ENCODE data around the gene CACNA1G.

GRCh38 chr17:50668025-50668837 lies 107.7 kb downstream of the CACNA1G start:
- TF ChIP-seq CTCF (IDR thresholded peaks at IDR 0.05): no peak
- TF ChIP-seq POLR2A (IDR thresholded peaks at IDR 0.05): no peak
- TF ChIP-seq POLR2AphosphoS5 (IDR thresholded peaks at IDR 0.05): no peak

Data from prostate gland (tissue), 2 donors.